DND-41 (cell line): ENCODE data around the gene GPR179.

Source experiments
- ATAC-seq: fragments of 200-7000 bp; cut with Tn5 transposase; 3 replicates; pipeline ENCODE4 v1.9.1; 2021; ENCODE audit warnings: low read depth; ENCODE audit not compliant: insufficient read depth
- DNase-seq: peaks from one replicate; pipeline ENCODE4 v3.0.0-alpha.2; 2020
- H2AFZ ChIP-seq: 2 replicates; pipeline ENCODE4 v1.6.0; 2012; ENCODE audit warnings: low read depth, low read length
- H3K27ac ChIP-seq: 2 replicates; pipeline ENCODE4 v1.5.1; 2012; ENCODE audit warnings: low read length, inconsistent platforms
- H3K27me3 ChIP-seq: fragments of 200-600 bp; sonication (generic); 2 replicates; pipeline ENCODE4 v1.6.0; 2012; ENCODE audit warnings: low read length, mild to moderate bottlenecking, inconsistent platforms; ENCODE audit not compliant: insufficient read depth, poor library complexity
- H3K36me3 ChIP-seq: 2 replicates; pipeline ENCODE4 v1.5.1; 2012; ENCODE audit warnings: low read length, inconsistent platforms; ENCODE audit not compliant: insufficient read depth
- H3K4me1 ChIP-seq: 2 replicates; pipeline ENCODE4 v1.5.1; 2012; ENCODE audit warnings: mild to moderate bottlenecking, low read length; ENCODE audit not compliant: insufficient read depth
- H3K4me2 ChIP-seq: 2 replicates; pipeline ENCODE4 v1.6.0; 2012; ENCODE audit warnings: mild to moderate bottlenecking, moderate library complexity, low read length, inconsistent platforms; ENCODE audit not compliant: insufficient read depth
- H3K4me3 ChIP-seq, 2 experiments: fragments of 200-600 bp in 1 of 2; shearing (Covaris generic) in 1 of 2; 2 replicates each; pipeline ENCODE4 v1.5.1; 2012 to 2016; ENCODE audit warnings: inconsistent platforms in 2 of 2, low read length in 2 of 2, mild to moderate bottlenecking in 2 of 2, low read depth in 1 of 2, moderate library complexity in 1 of 2
- H3K79me2 ChIP-seq: 2 replicates; pipeline ENCODE4 v1.6.0; 2012; ENCODE audit warnings: low read length, inconsistent platforms; ENCODE audit not compliant: insufficient read depth
- H3K9ac ChIP-seq: 2 replicates; pipeline ENCODE4 v1.6.0; 2012; ENCODE audit warnings: low read depth, mild to moderate bottlenecking, inconsistent platforms, low read length, moderate library complexity
- H3K9me3 ChIP-seq: 2 replicates; pipeline ENCODE4 v1.5.1; 2012; ENCODE audit warnings: low read length, moderate library complexity, mild to moderate bottlenecking, inconsistent platforms; ENCODE audit not compliant: insufficient read depth, severe bottlenecking
- H4K20me1 ChIP-seq: 2 replicates; pipeline ENCODE4 v1.6.0; 2012; ENCODE audit warnings: low read length; ENCODE audit not compliant: insufficient read depth
- CTCF ChIP-seq: IDR thresholded peaks from 2 replicates; pipeline ENCODE4 v1.5.1; 2012; ENCODE audit warnings: borderline replicate concordance, low read length, moderate library complexity, mild to moderate bottlenecking; ENCODE audit not compliant: poor library complexity, severe bottlenecking; ENCODE audit errors: extremely low read depth
- EZH2 ChIP-seq: IDR thresholded peaks from 3 replicates; pipeline ENCODE4 v1.6.1; 2012; ENCODE audit warnings: borderline replicate concordance, low read depth, mild to moderate bottlenecking, moderate library complexity, low read length, inconsistent platforms; ENCODE audit not compliant: severe bottlenecking

The GPR179 gene

GRCh38 chr17:38351412-38352222 is 7.9 kb upstream of the GPR179 start, which contains the start of gene SOCS7:
Gene SOCS7, plus strand, starts transcription at chr17:38351844. Its CDS starts 209 bp downstream, at chr17:38352053.
- peaks cover 27% of the 10 kb centered on the region for H4K20me1 ChIP-seq
- H3K9ac ChIP-seq, result peak within 1 kb of the TSS; percentile 84
- H2AFZ ChIP-seq, result peak within 1 kb of the TSS; percentile 81
- H3K9me3 ChIP-seq, result no peaks in the 10 kb centered on the region
- H3K79me2 ChIP-seq, result peaks cover 47% of the 10 kb centered on the region
- peaks cover 62% of the 10 kb centered on the region for H3K4me1 ChIP-seq
- peak; percentile 93 for DNase-seq
- peak; percentile 78 for ATAC-seq
- no peaks in the 10 kb centered on the region for H3K27me3 ChIP-seq
- H3K27ac ChIP-seq, result peak within 1 kb of the TSS; percentile 84
- peaks cover 4% of the 10 kb centered on the region; the same call in 1 of the 2 replicates for H3K36me3 ChIP-seq
- H3K4me2 ChIP-seq, result peak within 1 kb of the TSS; percentile 91
- no peak for TF ChIP-seq EZH2
- TF ChIP-seq CTCF, result no peak
- H3K4me3 ChIP-seq, result peak within 1 kb of the TSS; percentile 61 to 73

- peaks cover 32% of the 10 kb centered on the region for H3K79me2 ChIP-seq
- no peaks in the 10 kb centered on the region for H3K27me3 ChIP-seq
- peaks cover 23% of the 10 kb centered on the region for H4K20me1 ChIP-seq
- no peak for TF ChIP-seq EZH2
- no peak for TF ChIP-seq CTCF
- no peak overlapping the region for H2AFZ ChIP-seq
- peaks cover 46% of the 10 kb centered on the region for H3K4me1 ChIP-seq
- H3K9ac ChIP-seq, result 0 out of 2 replicates have a peak overlapping the region, but pooled peaks have one; percentile 7
- ATAC-seq (no peak), DNase-seq (no peak)
- H3K27ac ChIP-seq, result peak overlapping the region; percentile 22; the same call in 1 of the 2 replicates
- H3K36me3 ChIP-seq, result no peaks in the 10 kb centered on the region; the same call in 1 of the 2 replicates
- no peak overlapping the region for H3K4me3 ChIP-seq
- H3K4me2 ChIP-seq, result no peak overlapping the region
- no peaks in the 10 kb centered on the region for H3K9me3 ChIP-seq
Measured at GRCh38 chr17:38350035-38350434, 6.3 kb upstream of the GPR179 start.

DNA sequence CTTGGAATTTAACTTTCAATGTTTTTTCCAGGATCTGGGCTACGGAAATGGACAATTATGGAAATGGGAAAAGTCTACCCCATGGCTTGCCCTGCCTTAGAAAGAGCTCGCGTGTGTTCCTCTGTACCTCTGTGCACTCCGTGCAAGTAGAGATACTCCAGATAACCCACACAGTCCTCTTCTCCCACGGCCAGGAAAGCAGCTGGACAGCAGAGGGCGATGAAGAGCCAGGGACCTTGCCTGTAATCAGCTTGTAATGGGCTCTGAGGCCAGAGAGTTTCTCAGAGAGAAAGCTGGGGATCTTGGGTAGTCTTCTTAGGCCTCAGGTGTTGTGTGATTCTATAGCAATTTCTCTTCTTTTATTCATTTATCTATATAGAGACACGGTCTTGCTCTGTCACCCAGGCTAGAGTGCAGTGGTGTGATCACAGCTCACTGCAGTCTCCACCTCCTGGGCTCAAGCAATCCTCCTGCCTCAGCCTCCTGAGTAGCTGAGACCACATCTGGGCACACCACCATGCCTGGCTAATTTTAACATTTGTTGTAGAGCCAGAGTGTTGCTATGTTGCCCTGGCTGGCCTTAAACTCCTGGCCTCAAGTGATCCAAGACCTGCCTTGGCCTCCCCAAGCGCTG is 5.5 kb upstream of the GPR179 start:
- Histone ChIP-seq H3K9ac (no peak overlapping the region), H3K4me1 (peaks cover 38% of the 10 kb centered on the region), H3K36me3 (no peaks in the 10 kb centered on the region; the same call in 1 of the 2 replicates), H3K27ac (peak overlapping the region; percentile 30; the same call in 1 of the 2 replicates), H3K4me2 (no peak overlapping the region), H3K27me3 (no peaks in the 10 kb centered on the region), H4K20me1 (peaks cover 15% of the 10 kb centered on the region), H3K79me2 (peaks cover 24% of the 10 kb centered on the region), H3K4me3 (no peak overlapping the region), H3K9me3 (no peaks in the 10 kb centered on the region), H2AFZ (peak overlapping the region; percentile 15; the same call in 1 of the 2 replicates)
- ATAC-seq (peak; percentile 78), DNase-seq (peak; percentile 90)
- TF ChIP-seq CTCF, result peak; percentile 99
- TF ChIP-seq EZH2, result no peak
